Activated CD4-positive, CD25-positive, alpha-beta regulatory T cell treated with anti-CD3 and anti-CD28 coated beads, Interleukin-2, amount 50 U/mL, for 72 hours (primary cell): ENCODE measurements around the gene ZIC1.

Source experiments
- DNase-seq: peaks from one replicate; pipeline ENCODE4 v3.0.0; 2021

ZIC1 gene

GRCh38 chr3:147424581-147425387 lies 15.6 kb downstream of the ZIC1 start:
- DNase-seq = no peak

GRCh38 chr3:147425388-147425850 lies 16.3 kb downstream of the ZIC1 start:
- no peak for DNase-seq

- no peak for DNase-seq
Measured at GRCh38 chr3:147426931-147427330, 17.8 kb downstream of the ZIC1 start.

GRCh38 chr3:147427746-147428145 lies 18.6 kb downstream of the ZIC1 start:
- DNase-seq = no peak

- no peak for DNase-seq
Measured at GRCh38 chr3:147428326-147428725, 19.2 kb downstream of the ZIC1 start.

- no peak for DNase-seq
Measured at GRCh38 chr3:147428754-147429153, 19.6 kb downstream of the ZIC1 start.

GRCh38 chr3:147431751-147432150 lies 22.6 kb downstream of the ZIC1 start:
- no peak for DNase-seq

GRCh38 chr3:147447224-147447623 lies 38.1 kb downstream of the ZIC1 start:
- DNase-seq = no peak

GRCh38 chr3:147449669-147450068 lies 40.5 kb downstream of the ZIC1 start:
- DNase-seq = no peak

GRCh38 chr3:147458995-147459704 lies 50.0 kb downstream of the ZIC1 start:
- no peak for DNase-seq

GRCh38 chr3:147462856-147463255 lies 53.7 kb downstream of the ZIC1 start:
- DNase-seq = no peak
